Activated T-cell treated with anti-CD3 and anti-CD28 coated beads for 1 hour (primary cell): ENCODE measurements around the gene PLCL1.

Source experiments
- DNase-seq: peaks from one replicate; pipeline ENCODE4 v3.0.0-alpha.2; 2020; ENCODE audit warnings: low read depth

The PLCL1 gene

GRCh38 chr2:197857476-197858107 is 53.2 kb downstream of the PLCL1 start:
- no peak for DNase-seq

- DNase-seq = no peak
Measured at GRCh38 chr2:197858607-197859140, 54.3 kb downstream of the PLCL1 start.

- no peak for DNase-seq
Measured at GRCh38 chr2:197862246-197862955, 58.0 kb downstream of the PLCL1 start.

GRCh38 chr2:197863744-197864143 is 59.4 kb downstream of the PLCL1 start:
- no peak for DNase-seq

- DNase-seq = no peak
Measured at GRCh38 chr2:197866455-197866854, 62.1 kb downstream of the PLCL1 start.

GRCh38 chr2:197867033-197867432 is 62.6 kb downstream of the PLCL1 start:
- DNase-seq = no peak

- no peak for DNase-seq
Measured at GRCh38 chr2:197867624-197868023, 63.2 kb downstream of the PLCL1 start.

GRCh38 chr2:197868206-197868605 is 63.8 kb downstream of the PLCL1 start:
- DNase-seq = no peak

- DNase-seq = no peak
Measured at GRCh38 chr2:197869041-197869440, 64.6 kb downstream of the PLCL1 start.

- no peak for DNase-seq
Measured at GRCh38 chr2:197869501-197870111, 65.2 kb downstream of the PLCL1 start.

- DNase-seq = no peak
Measured at GRCh38 chr2:197870137-197870536, 65.7 kb downstream of the PLCL1 start.

- DNase-seq = no peak
Measured at GRCh38 chr2:197871780-197872456, 67.5 kb downstream of the PLCL1 start.

GRCh38 chr2:197873293-197873701 is 68.9 kb downstream of the PLCL1 start:
- no peak for DNase-seq

GRCh38 chr2:197875763-197876162 is 71.4 kb downstream of the PLCL1 start:
- no peak for DNase-seq

GRCh38 chr2:197876524-197876923 is 72.1 kb downstream of the PLCL1 start:
- DNase-seq = no peak

GRCh38 chr2:197877038-197877437 is 72.6 kb downstream of the PLCL1 start:
- no peak for DNase-seq

GRCh38 chr2:197878792-197879191 is 74.4 kb downstream of the PLCL1 start:
- no peak for DNase-seq

- no peak for DNase-seq
Measured at GRCh38 chr2:197879812-197880408, 75.5 kb downstream of the PLCL1 start.

- DNase-seq = no peak
Measured at GRCh38 chr2:197883354-197884032, 79.1 kb downstream of the PLCL1 start.

GRCh38 chr2:197884252-197884651 is 79.9 kb downstream of the PLCL1 start:
- DNase-seq = no peak

- DNase-seq = no peak
Measured at GRCh38 chr2:197885126-197885525, 80.7 kb downstream of the PLCL1 start.

- no peak for DNase-seq
Measured at GRCh38 chr2:197885587-197885986, 81.2 kb downstream of the PLCL1 start.
